Adrenal gland (tissue), 5 donors: Measurements from ENCODE around the gene ARL15.

Experiments
- POLR2A ChIP-seq, 2 donors: fragments of 450-650 bp; IDR thresholded peaks; one replicate each; pipeline ENCODE4 v1.6.1; 2017; ENCODE audit warnings: antibody characterized with exemption in 2 of 2, mild to moderate bottlenecking in 2 of 2, moderate library complexity in 1 of 2
- TF ChIP-seq, protein P1 (sequence below), 6 experiments: fragments of 450-650 bp in 4 of 6; fragments of 200-600 bp in 2 of 6; sonication (generic) in 1 of 6; IDR thresholded peaks; 1 replicate in 5 of 6; 2 replicates in 1 of 6; pipeline versions ENCODE4 v1.5.1 to v1.8.0; 2016 to 2021; ENCODE audit warnings: antibody characterized with exemption in 6 of 6, mild to moderate bottlenecking in 2 of 6, moderate library complexity in 1 of 6
- donor health status: DM: no; HTN: no; CAD: no.

DNA sequence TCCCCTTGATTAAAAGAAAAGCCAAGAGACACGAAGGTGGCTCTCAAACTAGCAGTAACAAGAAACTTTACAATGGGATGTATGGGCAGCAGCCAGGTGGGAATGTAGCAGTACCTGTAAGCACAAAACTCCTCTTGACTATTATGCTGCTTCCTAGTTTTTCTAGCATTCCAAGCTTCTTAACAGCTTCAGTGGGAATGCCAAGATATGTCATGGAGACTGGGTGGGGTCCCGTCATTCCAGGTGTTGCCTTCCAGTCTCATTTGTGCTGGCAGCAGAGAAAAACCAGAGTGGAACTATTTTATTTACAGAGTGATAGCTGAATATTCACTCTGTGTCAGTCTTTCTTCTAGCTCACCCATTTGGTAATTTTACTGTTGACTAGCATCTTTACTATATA, 236.6 kb downstream of the ARL15 start:
- TF ChIP-seq, protein P1, sequence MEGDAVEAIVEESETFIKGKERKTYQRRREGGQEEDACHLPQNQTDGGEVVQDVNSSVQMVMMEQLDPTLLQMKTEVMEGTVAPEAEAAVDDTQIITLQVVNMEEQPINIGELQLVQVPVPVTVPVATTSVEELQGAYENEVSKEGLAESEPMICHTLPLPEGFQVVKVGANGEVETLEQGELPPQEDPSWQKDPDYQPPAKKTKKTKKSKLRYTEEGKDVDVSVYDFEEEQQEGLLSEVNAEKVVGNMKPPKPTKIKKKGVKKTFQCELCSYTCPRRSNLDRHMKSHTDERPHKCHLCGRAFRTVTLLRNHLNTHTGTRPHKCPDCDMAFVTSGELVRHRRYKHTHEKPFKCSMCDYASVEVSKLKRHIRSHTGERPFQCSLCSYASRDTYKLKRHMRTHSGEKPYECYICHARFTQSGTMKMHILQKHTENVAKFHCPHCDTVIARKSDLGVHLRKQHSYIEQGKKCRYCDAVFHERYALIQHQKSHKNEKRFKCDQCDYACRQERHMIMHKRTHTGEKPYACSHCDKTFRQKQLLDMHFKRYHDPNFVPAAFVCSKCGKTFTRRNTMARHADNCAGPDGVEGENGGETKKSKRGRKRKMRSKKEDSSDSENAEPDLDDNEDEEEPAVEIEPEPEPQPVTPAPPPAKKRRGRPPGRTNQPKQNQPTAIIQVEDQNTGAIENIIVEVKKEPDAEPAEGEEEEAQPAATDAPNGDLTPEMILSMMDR (IDR thresholded peaks at IDR 0.05) = no peak
- TF ChIP-seq POLR2A (IDR thresholded peaks at IDR 0.05) = no peak
